Hepatic stellate cell (primary cell): ENCODE data around the gene SLC7A11.
"Not testable (repeated sequence)": the region's sequence is repeated elsewhere in the genome, so short reads cannot be mapped to it uniquely, and the experiment has no call there.

Source experiments
- DNase-seq: peaks from one replicate; pipeline ENCODE4 v3.0.0; 2011; ENCODE audit warnings: low spot score

The SLC7A11 gene

DNA sequence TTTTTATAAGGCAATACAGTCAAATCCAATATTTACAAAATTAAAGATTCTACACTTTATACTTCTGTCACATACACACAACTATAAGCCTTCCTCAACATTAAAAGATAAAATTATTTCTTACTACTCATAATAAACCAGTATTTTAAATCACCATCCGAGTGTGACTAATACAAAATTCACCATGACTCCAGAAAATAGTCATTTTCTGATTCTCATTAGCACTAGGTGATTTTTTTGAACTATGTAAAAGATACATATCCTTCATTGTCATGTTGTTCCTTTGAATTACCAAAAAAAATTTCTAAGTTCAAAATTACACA is 646 bp upstream of the SLC7A11 start:
- DNase-seq = no peak

DNA sequence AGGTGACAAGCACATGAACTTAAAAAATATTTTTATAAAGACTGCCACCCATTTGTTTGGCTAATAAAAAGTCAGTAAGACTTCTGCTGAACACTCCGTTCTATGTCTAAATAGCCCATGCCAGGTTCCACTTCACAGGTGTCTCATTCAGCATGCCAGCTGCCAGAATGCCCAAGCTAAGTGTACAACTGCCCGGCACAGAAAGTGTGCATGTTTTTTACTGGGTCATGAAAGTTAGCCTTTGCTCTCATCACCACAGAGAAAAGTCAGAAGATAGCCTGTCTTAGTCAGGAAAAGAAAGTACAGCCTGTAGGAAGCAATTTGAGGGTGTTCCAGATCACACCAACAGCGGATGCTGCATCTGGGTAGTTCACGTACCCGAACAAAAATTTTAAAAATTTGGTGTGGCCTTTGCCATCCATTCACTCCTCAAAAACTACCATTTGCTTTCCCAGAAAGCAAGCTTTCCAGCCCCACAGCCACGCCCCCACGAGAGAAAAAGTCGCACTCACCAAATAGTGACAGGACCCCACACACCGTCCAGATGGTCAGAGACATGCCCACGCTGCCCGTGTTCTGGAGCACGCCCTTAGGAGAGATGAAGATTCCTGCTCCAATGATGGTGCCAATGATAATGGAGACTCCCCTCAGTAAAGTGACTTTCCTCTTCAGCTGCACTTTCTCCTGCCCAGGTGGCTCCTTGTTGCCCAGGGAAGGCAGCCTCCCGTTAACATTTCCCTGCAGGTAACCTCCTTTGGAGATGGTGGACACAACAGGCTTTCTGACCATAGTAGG is 671 bp downstream of the SLC7A11 start:
- no peak for DNase-seq

DNA sequence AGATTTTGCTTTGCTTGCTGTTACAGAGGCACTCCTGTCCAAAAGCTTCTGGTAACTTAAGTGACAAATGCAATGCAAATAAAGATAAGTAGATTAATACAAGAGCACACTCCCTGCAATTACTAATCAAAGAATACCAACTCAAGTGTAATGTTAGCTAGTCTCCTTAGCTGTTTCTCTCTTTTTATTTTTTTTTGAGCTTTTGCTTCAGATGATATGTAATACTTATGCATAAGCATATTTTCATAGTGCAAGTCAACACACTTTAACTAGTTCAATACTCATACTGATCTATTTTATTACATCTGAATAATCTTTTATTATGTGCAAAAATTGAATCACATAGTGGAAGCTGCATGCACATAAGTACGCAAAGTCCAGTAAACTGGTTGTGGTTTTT is 2.7 kb downstream of the SLC7A11 start:
- no peak for DNase-seq

DNA sequence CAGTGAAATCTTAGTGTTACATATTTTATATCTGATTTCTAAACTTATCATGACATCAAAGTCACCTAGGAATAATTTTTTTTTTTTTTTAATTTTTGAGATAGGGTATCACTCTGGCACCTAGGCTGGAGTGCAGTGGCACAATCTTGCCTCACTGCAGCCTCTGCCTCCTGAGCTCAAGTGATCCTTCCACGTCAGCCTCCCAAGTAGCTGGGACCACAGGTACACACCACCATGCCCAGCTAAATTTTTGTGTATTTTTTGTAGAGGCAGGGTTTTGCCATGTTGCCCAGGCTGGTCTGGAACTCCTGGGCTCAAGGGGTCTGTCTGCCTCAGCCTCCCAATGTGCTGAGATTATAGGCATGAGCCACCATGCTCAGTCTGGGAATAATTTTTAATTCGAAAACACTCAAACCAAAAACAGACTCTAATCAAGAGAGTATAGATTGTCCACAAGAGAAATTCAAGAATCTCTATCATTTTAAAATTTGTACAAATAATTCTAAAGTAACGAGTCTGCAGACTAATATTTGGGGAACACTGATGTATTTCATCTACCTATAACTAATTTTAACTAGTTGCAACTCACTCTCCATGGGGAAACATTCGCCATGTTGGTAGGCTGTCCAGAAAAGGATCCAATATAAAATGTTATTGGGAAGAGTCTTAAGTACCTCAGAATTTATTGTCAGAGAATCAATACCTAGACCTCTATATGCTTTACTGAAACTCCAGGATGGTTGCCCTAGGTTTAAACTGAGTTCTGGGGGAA is 3.4 kb downstream of the SLC7A11 start:
- no peak for DNase-seq

DNA sequence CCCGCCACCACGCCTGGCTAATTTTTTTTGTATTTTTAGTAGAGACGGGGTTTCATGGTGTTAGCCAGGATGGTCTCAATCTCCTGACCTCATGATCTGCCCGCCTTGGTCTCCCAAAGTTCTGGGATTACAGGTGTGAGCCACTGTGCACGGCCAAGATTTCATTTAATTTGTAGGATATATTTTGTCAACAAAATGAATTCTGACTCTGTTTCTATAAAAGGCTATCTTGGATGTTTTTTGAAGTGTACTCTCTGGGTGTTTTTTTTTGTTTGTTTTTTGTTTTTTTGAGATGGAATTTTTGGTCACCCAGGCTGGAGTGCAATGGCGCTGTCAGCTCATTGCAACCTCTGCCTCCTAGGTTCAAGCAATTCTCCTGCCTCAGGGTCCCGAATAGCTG is 5.0 kb downstream of the SLC7A11 start:
- not testable (repeated sequence) for DNase-seq

DNA sequence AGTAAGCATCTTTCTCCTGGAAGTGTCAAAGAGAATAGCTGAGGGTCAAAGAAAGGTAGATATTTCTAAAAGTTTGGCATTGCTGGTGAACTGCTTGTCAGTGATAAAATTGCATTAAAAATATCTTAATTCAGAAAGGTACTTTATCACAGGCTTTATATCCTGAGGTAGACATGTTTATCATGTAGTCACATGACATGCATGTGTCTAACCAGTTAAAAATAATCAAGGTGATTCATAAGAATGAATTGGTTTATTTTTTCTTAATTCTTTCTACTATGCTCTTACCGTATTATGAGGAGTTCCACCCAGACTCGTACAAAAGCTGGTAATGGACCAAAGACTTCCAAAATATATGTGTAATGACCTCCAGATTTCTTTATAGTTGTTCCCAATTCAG is 6.1 kb downstream of the SLC7A11 start:
- DNase-seq = no peak

DNA sequence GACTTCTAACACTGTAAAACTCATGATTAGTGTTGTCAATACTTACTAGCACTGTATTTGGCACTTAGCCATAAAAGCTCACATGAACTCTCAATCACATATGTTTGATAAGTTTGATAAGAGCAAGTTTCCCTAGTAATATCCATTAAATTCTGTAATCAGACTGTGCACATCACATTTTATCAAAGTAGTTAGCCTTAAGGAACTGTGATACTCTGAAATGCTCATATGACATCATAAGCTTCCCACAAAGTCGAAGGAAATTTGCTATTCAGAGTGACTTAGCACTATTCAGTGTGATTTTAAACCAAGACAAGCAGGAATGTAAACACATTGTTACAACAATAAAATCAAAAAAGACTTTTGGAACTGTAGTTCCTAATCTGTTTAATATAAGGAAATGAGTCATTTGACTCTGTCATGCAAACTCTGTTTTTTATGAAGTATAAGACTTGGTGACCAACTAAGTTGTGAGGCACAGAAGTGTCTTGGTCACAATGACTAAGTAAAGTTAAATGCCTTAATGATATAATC is 6.7 kb downstream of the SLC7A11 start:
- DNase-seq = peak; percentile 34

DNA sequence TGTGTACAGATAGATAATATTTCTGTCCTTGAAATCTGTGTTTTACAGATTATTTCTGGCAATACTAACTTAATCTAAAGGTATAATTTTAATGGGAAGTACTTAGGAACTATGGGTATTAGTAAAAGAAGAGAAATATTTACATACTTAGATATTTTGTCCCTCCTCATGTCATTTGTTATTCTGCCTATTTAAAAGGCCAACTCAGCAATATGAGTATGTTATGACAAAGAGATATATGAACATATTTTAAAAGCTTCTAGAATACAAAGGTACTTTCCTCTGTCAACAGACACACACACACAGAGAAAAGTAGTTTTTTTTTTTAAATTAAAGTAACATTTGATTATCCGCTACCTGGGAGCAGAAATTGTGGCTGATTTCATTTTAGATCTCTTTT is 7.9 kb downstream of the SLC7A11 start:
- DNase-seq = no peak

DNA sequence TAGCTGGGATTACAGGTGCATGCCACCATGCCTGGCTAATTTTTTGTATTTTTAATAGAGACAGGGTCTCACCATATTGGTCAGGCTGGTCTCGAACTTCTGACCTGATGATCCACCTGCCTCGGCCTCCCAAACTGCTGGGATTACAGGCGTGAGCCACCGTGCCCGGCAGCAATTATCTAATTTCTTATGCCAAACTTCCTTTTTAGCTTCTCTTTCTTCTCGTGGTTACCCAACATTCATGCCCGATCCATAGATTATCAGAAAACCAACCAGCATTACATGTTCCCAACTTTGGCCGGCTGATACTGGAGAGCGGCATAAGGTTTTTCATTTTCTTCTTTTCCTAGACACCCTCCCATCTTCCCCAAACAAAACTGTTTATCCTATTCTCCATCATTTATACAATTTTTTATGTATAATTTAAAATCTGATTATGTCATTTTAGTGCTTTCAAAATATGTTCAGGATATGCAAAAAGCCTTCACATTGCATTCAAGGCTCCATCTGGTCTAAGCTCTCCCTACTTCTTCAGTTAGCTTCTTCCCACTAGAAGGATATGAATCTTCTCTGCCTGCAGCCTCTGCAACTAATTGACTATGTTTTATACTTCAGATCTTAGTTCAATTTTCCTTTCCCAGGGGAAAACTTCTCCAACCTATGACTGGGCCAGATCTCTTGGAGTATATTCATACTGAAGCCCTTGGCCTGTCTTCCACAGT is 8.7 kb downstream of the SLC7A11 start:
- DNase-seq = no peak

DNA sequence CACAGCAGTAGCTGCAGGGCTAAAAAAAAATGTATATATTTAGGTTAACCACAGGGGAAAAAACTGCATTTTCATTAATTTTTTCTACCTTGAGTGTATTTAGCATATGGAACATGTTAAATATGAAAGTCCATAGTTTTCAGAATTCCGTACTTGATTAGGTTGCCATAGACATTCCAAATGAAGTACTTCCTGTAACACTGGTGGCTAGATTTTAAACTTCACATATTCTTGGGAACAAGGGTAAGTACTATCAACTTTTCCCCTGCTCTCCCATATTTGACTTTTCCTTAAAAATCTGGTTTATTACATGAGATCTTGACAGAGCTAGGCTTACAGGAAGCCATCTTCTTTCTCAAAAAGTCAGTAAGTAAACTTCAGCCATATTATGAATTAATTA is 9.8 kb downstream of the SLC7A11 start:
- DNase-seq = no peak

DNA sequence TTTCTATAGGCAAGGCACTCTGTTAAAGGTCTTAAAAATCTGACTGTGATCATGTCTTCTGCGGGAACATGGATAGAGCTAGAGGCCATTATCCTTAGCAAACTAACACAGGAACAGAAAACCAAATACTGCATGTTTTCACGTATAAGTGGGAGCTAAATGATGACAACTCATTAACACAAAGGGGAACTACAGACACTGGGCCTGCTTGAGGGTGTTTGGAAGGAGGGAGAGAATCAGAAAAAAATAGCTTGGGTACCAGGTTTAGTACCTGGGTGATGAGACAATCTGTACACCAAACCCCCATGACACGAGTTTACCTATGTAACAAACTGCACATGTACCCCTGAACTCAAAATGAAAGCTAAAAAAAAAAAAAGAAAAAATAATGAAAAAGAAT is 12.1 kb downstream of the SLC7A11 start:
- no peak for DNase-seq

DNA sequence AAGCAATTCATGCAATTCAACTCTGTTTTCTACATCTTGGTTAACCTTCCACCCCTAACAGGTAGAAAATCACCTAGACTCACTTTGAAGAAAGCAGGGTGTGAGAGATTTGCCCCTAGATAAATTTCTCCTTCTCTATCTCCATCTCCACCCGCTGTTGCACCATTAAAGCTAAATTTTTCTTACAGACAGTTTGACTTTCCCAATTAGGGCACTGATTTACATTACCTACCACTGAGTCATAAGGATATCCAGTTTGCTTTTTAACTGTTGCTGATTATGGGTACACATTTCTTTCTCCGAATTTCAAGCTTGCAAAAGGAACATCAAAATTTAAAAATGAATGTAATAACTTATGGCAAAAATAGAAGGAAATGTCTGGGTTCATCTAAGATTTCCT is 13.0 kb downstream of the SLC7A11 start:
- no peak for DNase-seq

DNA sequence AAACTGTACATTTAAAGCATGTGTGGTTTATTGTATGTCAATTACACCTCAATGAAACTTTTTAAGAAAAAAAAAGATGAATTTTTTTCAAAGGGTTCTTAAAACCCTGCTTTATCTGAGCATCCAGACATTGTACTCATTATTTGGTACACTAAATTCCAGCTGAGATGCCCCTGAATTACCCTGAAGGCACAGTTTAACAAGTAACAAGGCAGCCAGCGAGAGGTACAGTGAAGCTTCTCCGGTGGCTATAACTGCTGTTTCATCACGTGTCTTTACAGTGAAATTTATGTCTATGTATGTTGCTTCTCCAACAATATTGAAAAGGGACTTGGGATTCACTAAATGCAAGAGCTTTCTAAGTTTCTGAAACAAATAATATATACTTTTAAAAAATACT is 15.8 kb downstream of the SLC7A11 start:
- no peak for DNase-seq

DNA sequence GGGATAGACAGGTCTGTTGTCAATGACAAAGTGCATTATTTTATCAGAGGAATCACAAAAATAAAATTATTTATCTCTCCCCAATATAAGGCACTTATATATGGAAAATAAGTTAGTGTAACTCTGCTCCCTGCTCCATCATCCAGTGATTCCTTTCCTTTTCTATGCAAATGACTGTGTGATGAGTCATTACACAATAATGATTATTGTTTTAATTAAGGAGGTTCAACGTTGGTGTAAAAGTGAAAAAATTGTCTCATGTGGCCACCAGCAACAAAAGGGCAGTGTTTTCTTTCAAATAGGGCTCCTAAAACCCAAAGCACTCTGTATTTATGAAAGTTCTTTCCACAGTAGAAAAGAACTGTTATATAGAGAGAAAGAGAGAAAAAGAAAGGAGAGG is 16.7 kb downstream of the SLC7A11 start:
- no peak for DNase-seq

DNA sequence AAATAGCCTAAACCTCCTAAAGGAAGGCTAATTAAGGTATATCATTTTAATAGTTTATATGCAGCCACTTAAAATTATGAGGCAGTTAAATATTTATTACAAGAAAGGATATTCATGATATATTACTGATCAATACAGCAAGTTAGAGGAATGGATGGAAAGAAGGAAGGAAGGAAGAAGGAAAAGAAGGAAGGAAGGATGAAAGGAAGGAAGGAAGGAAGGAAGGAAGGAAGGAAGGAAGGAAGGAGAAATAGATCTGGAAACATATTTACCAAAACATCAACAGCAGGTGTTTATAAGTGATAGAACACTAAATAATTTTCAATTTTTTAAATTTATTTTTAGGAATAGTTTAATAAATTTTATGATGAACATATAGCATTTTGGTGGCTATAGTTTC is 17.5 kb downstream of the SLC7A11 start:
- DNase-seq = no peak

DNA sequence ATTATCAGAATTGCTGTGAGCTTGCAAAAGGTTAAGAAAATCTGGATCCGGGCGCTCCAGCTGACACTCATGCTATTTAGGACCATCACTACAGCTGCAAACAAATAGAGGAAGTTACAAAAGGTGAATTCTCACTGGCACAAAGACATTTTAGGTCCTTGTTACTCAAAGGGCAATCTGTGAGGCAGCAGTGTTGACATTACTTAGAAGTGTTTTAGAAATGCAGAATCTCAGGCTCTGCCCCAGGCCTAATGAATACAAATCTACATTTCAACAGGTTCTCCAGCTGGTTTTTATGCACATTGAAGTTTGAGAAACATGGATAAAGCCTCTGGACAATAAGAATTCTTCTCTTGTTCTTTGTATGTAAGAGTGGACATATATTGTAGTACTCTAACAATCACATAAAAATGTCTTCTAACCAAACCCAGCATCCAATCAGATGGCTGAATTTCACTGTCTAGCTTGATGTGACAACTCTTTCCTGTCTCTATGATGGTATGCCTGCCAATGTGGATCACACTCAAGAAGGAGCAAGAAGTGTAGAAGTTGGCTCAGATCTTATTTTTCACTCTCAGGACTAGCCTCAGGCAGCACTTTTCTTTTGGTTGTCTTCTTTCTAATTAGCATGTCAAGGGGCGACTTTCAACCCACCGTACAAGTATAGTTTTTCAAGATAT is 18.8 kb downstream of the SLC7A11 start:
- no peak for DNase-seq

DNA sequence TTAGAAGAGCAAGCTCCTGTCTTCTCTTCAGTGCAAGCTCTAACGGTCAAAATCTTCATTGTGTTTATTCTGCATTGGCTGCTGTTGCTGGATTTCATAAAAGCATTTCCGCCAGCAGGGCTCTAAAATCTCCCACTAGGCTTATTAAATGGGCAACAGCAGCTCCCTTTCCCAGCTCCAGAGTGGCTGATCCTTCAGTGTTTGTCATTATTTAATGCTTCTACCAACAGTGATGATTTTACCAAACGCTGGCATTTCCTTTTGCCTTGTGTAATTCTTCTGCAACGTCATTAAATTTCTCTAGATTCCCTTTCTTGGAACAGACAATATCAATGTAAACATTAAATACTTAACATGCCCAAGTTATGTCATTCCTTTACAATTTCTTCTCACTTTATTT is 20.1 kb downstream of the SLC7A11 start:
- peak; percentile 14 for DNase-seq

DNA sequence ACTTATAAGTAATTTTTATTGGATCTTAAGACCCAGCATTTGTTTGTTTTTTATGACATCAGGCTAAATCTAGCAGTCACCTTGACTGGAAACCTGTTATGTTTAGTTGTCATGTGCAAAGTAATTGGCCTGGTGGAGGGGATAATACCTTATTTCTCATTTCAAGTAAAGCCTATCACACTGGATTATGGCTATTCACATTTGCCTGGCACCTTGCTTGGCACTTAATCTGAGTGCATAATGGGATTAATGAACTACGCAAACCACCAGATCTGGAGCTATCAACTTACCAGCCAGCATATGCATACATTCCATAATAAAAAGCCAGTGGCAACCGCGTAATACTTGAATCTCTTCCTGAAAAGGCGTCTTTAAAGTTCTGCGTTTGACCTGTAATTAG is 23.2 kb downstream of the SLC7A11 start:
- DNase-seq = no peak

DNA sequence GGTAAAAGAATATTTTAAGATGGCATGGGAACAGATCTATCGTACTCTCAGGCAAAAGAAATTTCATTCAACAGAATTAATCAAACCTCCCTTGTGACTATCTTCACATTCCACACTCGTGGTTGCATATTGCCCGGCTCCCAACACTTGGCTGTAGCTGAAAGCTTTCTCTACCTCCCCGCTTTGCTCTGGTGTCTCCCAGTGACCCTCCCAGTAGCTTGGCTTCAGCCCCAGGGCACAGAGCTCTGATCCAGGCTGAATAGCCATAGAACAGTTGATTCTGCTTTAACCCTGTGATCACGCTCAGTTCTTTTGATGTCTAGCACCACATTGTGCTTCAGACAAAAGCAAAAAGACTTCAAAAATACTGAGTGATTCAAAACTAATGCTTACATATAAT is 24.6 kb downstream of the SLC7A11 start:
- no peak for DNase-seq

DNA sequence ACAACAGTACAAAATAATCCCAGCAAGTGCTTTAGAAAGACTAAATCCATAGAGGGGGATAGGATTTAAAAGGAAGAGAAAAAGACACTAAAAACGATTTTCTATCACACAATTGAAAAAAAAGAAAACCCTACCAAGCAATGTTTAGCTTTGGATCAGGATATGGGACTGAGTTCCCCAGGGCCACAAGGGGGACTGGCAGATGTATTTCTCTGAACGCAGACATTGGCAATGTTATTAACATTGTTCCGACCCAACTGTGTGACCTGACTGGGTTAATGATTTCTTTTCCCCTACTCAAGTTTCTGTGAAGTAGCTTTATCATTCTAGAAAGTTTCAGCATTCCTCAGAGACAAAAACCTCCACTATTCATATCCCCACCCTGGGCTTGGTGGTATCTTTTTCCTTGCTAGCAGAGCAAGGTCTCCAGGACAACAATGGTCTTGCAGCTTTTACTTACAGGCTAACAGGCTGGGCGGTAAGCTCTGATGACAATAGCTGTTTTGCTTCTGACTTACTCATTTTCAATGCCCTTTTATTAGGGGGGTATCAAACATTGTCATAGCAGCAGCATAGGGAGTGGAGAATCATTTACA is 25.8 kb downstream of the SLC7A11 start:
- DNase-seq = no peak

DNA sequence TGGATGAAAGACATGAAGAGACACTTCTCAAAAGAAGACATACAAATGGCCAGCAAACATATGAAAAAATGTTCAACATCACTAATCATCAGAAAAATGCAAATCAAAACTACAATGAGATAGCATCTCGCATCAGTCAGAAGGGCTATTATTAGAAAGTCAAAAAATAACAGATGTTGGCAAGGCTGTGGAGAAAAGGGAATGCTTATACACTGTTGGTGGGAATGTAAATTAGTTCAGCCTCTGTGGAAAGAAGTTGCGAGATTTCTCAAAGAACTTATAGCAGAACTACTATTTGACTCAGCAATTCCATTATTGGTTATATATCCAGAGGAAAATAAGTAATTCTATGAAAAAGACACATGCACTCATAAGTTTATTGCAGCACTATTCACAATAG is 31.6 kb downstream of the SLC7A11 start:
- DNase-seq = not testable (repeated sequence)

DNA sequence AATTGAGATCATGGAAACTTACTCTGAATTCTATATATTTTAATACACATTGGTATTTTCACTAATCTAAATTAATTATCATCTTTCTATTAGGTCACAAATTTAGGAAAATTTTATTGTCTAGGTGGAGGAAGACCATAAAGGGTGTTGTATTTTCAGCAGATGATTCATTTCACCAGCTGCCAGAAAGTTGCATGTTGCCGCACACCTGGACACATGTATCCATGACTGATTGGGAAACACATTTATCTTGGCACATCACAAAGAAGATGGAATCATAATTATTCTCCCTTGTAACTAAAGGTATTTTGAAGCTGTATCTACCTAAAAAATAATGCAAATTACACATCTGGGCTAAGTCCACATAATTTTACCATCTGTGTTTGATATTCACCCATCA is 33.1 kb downstream of the SLC7A11 start:
- DNase-seq = no peak
